CD4-positive, alpha-beta T cell treated with Interleukin-17A for 4 hours (primary cell): Measurements from ENCODE around the gene PPP2R1A.
A peak's percentile ranks its signal among the peaks of the same experiment; 100 is the strongest.
"Not testable (repeated sequence)": the region's sequence is repeated elsewhere in the genome, so short reads cannot be mapped to it uniquely, and the experiment has no call there.

Experiments used
- DNase-seq: peaks from one replicate; pipeline ENCODE4 v3.0.0-alpha.2; 2020; ENCODE audit warnings: mixed read lengths

PPP2R1A gene

DNA sequence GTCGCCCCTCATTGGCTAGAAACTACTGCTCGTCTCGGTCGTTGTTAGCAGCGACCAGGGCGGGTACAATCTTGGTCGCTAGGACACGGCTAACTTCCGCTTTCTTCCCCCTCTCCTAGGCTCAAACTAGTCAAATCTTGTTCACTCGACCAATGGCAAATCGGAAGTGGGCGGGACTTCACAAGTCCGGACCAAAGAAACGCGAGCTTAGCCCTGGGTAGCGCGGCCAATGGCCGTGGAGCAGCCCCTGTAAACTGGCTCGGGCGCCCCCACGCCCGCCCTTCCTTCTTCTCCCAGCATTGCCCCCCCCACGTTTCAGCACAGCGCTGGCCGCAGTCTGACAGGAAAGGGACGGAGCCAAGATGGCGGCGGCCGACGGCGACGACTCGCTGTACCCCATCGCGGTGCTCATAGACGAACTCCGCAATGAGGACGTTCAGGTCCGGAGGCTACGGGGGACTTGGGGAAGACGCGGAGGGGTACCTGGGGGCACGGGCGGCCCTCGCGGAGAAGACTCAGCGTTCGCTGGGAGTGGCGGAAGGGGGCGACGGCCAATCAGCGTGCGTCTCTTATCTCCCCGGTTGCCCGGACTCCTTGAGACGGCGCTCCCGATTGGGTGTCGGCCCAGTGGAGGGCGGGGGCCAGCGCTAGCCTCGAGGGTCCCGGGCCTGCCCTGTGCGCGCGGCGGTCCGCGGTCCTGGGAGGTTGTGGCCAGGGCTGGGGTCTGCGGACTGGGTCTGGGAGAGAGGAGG is at the start of gene PPP2R1A:
Gene PPP2R1A, plus strand, starts transcription at position 318 of the 752 bp plus-strand sequence. Its CDS starts 45 bp downstream, at position 363.
- peak; percentile 99 for DNase-seq

DNA sequence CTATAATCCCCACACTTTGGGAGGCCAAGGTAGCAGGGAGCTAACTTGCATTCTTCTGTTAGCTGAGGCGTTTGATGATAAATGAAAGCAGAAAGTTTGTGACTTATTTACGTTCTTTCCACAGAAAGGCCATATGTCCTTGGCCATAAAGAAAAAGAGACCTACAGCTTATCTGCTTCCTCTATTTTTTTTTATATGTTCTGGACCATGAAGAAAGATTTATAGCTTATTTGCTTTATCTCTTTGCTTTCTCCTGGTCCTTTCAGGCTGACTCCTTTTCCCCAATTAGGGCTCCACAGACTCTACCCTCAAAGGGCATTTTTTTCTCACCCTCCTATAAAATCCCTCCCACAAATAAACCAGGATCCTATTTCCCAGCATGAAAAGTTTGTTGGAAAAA is 48.6 kb upstream of the PPP2R1A start:
- DNase-seq: no peak

DNA sequence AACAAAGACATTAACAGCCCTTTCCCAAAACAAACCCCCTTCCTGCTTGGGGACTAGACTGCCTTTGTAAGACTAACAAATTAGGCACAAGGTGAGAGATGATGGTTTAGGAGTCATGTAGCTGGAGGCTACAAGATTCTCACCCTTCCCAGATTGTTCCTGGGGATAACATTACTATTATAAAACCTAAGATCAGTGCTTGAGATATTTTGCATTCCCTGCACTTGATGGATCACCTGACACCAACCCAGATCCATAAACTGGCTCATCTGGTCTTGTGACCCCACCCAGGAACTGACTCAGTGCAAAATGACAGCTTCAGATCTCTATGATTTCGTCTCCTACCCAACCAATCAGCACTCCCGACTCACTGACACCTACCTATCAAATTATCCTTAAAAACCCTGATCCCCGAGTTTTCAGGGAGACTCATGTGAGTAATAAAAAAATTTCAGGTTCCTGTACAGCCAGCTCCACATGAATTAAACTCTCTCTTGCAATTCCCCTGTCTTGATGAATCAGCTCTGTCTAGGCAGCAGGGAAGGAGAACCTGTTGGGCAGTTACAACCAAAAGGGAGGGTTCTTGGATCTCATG is 47.8 kb upstream of the PPP2R1A start:
- no peak for DNase-seq

DNA sequence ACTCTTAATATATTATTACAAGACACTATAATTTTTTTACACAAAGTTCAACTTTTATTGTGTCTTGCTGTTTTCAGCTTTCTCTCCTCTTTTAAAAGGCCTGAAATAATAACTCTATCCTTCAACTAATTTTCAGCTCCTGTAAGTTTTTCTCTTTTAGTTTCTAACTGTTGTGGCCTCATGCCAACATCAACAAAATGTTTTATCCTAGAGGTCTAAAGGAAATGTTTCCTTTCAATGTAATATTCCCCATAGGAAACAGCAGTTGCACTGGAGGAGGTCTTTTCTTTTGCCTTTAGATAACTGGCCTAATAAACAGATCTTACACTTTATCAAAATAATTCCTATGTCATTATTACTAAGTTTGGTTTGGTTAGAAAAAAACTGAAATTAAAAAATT is 41.6 kb upstream of the PPP2R1A start:
- DNase-seq: no peak

DNA sequence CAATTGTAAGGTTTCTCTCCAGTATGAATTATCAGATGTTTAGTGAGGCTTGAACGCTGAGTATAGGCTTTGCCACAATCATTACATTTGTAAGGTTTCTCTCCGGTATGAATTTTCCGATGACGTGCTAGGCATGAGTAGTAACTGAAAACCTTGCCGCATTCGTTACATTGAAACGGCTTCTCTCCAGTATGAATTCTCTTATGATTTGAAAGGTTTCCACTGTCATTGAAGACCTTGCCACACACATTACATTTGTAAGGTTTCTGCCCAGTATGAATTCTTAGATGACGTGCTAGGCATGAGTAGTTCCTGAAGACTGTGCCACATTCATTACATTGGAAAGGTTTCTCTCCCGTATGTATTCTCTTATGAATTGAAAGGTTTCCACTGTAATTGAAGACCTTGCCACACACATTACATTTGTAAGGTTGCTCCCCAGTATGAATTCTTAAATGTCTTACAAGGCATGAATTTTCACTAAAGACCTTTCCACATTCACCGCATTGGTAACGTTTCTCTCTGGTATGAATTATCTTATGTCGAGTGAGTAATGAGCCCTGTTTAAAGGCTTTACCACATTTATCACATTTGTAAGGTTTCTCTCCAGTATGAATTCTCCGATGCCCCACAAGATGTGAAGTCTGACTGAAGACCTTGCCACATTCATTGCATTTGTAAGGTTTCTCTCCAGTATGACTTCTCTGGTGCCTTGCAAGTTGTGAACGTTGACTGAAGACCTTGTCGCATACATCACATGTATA is 34.1 kb upstream of the PPP2R1A start:
- DNase-seq: no peak

DNA sequence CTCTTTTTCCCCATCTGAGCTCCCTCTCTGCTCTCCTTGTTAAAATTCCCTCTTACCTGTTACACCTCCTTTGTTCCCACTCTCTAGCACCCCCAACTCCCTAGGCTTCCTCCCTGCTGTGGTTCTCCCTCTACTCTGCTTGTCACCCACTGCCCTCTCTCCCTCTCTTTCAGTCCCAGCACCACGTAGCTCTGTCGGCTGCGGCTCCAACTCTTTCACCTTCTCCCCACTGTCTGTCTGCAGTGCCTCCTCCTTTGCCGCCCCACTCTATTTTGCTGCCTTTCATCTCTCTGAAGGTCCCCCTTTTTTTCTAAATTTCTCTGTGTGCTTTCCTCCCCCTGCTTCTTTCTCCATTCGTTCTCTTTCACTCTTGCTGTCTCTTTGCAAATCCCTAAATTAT is 19.5 kb upstream of the PPP2R1A start:
- DNase-seq: no peak

DNA sequence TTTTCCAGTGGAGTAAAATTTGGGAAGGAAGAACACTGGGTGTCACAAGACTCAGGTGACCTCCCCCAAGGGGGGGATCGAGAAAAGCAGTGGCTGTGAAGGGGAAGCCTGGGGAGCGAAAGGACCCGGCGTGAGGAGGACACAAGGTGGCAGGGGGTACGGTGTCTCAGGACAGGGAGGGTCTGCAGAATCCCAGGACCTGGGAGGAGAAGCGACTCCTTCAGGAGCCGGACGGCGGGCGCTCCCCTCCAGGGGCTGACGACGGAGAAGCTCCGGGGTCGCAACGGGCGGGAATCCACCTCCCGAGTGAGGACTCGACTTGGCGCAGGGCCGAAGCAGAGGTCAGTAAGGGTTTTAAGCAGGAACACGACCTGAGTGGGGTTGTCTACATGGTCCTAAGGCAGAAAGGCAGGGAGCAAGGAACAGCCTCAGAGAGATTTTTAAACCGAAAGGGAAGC is 19.0 kb upstream of the PPP2R1A start:
- DNase-seq: peak; percentile 9

DNA sequence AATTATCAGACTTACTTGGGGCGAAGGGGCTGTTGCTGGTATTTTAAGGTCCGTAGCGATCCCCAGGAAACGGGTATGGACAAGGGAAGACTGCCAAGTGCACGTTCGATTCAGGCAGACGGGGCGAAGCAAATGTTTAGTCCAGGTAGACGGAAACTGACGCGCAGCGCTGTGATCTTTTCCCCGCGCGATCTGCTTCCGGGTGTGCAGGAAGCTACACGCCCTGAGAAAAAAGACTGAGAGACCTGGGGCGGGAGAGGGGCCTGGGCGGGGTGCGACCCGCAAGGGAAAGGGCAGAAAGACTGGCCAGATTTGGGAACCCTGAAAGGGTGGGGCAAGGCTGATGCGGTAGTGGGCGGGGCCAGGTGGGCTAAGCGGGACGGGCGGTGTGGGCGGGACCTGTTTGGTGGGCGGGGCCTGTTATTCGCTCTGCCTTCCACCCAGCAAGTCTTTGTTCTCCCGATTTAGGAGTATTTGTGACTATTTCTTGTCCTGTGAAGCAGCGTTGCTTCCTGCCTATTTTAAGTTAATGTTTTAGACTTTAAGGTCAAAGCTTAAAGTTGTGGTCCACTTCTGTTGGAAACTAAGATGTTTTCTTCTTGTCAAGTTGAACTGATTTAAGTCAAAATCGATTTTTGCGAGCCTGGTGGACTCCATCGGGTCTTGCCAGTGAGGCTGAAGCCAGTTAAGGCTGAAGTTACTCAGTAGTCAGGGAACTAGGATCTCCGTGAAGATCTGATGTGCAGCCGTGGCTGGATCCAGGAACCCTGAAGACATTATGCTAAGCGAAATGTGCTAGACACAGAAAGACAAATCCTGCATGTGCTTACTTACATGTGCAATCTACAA is 18.3 kb upstream of the PPP2R1A start, which contains the start of gene ZNF836:
Gene ZNF836, minus strand, starts transcription at position 301 of the 849 bp plus-strand sequence. CDS start 3,549 bp downstream, outside the sequence.
- peak; percentile 98 for DNase-seq

DNA sequence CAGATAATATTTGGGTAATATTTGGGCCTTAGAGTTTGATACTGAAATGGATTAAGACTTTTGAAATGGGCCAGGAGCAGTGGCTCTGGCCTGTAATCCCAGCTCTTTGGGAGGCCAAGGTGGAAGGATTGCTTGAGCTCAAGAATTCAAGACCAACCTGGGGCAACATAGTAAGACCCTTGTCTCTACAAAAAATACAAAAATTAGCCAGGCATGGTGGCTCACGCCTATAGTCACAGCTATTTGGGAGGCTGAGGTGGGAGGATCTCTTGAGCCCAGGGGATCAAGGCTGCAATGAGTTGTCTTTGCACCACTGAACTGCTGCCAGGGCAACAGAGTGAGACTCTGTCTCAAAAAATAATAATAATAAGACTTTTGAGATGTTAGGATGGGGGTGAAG is 17.5 kb upstream of the PPP2R1A start:
- DNase-seq: no peak

DNA sequence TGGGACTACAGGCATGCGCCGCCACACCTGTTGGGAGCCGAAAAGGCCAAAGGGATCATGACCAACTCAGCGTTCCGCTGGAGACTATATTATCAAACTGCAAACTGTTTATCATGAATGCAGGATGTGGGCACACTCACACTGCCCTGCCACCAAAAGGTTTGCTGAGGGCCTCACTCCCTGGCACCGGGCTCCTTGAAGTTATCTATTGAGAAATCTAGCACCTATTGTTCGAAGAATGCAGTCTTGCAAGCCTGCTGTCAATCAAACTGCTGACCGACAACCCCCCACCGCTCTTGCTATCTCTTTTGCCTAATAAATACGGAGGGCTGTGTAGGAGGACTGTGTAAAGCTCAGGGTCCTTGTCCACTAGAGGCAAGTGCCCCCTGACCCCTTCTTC is 13.3 kb upstream of the PPP2R1A start:
- no peak for DNase-seq

DNA sequence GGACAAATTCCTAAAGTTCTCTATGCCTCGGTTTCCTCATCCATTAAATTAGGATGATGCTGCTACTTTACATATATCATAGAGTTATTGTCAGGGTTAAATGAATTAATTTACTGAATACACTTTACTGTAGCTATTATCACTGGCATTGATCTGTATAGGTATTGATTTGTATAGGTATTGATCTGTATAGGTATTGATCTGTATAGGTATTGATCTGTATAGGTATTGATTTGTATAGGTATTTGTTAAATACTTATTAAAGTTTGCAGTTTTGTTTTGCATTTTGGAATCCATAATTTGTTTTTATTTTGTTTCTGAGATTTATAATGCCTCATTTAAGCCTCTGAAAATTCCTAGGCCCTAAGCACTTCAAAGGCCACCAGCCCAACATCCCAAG is 2.4 kb upstream of the PPP2R1A start:
- no peak for DNase-seq

DNA sequence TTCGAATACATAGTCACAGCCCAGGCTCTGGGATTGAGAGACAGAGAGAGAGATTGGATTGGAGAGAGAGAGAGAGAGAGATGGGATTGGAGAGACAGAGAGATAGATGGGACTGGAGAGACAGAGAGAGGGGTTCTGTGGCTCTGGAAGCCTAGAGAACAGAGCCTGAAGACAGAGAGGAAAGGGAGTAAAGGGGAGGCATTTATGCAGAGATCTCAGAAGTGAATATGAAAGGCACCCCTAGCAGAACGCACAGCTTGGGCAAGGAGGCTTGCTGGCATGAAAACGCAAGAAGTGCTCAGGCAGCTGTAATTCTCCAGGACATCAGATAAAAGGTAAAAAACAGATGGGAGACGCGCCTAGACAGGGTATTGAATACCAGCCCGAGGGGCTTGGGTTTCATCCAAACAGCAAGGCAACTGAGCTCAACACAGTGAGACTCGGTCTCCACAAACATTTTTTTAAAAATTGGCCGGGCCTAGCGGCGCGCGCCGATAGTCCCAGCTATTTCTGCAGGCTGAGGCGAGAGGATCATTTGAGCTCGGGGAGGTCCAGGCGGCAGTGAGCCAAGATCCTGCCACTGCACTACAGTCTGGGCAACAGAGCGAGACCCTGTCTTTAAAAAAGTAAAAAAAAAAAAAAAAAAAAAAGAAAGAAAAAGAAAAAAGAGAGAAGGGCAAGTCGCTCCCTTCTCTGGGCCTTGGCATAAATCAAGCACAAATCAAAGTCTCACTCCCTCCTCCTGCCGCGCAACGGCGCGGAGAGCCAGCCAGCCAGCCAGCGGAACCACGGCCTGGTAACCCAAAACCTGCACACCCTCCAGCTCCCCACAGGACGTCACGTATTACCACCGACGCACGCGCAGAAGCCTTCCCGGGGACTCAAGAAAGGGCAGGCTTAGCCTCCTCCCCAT is 774 bp upstream of the PPP2R1A start:
- DNase-seq: no peak

DNA sequence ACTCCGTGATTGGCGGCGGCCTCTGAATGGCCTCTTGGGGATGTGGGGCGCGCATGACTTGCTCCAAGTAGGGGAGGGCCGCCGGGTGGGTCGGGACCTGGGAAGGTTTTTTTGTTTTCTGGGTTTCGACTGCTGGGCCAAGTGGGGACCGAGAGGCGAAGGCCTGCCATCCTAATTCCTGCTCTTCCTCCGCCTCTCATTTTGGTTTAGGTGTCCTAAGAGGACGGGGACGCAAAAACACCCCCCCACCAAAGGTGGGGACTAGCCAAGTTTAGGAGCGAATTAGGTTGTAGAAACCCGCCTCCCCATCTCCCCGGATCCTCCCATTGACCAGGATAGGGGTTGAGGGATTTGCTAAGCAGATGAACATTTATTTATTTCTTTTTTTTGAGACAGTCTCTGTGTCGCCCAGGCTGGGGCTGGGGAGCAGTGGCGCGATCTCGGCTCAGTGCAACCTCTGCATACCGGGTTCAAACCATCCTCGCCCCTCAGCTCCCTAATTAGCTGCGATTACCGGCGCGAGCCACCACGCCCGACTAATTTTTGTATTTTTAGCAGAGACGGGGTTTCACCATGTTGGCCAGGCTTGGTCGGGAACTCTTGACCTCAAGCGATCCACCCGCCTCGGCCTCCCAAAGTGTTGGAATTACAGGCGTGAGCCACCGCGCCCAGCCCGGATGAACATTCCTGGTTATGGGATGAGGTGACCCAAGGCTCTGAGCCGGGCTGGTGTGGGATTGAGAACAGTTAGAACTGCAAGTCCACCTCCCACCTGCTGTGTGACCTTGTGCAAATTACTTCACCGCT is 838 bp downstream of the PPP2R1A start:
- no peak for DNase-seq

DNA sequence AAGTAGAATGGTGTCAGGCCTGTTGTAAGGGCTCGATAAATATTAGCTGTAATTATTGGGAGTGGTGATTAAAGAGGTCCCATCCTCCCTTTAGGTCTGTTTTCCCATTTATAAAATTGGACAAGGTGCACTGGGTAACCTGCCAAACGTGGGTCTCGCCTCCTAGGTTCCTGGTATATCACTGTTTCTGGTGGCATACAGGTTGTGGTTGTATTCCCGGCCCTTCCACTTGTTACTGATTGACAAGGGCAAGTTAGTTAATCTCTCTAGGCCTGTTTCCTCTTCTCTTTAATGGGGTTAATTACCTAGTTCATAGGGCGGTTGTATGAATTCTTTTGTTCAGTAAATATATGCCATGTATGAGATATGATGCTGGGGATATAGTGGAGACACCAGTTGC is 1.5 kb downstream of the PPP2R1A start:
- DNase-seq: no peak

DNA sequence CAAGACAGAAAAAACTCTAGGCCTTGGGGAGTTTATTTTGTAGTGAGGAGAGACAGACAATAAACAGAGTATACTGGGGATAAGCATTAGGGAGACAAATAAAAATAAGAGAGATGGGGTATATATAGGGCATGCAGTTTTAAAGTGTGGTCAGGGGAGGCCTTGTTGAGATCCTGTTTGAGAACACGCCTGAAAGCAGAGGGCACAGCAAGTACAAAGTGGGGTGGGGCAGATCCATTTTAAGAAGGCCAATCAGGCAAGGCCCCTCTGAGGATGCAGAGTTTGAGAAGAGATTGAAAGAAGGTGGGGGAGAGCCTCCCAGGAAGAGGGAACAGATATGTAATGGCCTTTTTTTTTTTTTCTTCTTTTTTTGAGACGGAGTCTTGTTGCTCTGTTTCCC is 2.1 kb downstream of the PPP2R1A start:
- DNase-seq: no peak

DNA sequence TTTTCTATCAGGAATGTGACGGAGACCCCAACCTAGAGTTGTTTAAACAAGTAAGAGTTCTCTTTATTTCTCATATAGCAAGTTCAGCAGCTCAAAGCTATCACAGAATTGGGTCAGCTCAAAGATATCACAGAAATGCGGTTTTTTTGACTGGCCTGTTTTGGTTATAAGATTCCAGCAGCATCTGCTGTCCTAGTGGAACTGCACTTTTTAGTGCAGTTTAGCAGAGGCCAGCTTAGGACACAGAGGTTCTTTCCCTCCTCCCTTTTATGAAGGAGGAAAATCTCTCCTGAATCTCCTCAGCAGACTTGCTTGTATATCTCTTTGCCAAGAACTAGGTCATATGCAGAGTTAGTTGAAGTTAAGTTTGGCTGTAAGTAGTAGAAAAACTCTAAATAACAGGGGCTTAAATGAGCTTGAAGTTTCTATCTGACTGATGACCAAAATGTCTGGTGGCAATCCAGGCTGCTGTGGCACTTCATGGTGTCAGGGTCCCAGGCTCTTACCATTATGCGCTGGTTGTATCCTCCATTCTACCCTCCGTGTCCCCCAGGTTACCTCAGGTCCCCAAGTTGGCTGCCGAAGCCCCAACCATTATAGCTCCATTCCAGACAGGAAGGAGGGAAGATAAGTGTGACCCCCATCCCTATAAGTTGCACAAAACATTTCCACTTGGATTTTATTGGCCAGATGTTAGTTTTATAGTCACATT is 6.6 kb downstream of the PPP2R1A start:
- no peak for DNase-seq

DNA sequence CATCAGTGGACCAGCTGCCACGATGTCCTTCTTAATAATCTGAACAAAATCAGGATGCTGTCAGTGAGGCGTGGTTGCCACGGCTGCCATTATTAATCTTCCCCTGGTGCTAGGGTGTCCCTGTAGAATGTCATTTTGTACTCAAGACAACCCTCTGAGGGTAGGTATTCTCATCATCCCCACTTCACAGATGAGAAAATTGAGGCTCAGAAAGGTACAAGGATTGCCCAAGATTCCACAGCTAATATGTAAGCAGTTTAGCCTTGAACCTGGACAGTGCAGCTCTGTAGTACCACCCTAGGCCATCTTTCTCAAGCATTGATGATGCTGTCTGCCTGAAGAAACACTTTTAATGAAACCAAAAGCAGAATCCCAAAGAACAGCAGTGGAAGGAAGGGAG is 8.1 kb downstream of the PPP2R1A start:
- DNase-seq: no peak

DNA sequence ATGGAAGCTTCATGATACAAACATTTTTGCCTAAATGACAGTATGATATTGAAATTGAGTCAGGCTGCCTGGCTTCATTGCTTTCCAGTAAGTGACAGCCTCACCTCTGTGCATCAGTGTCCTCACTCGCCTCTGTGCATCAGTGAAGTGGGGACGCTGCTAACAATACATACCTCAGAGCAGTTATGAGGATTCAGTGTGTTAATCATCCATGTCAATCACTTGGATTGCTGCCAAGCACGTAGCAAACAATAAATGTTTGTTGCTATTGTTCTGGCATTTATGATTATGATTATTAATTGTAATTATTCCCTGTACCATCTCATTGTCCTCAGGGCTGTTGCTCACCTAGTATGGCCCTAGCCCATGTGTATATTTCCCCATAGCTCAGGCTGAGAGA is 8.8 kb downstream of the PPP2R1A start:
- DNase-seq: no peak

DNA sequence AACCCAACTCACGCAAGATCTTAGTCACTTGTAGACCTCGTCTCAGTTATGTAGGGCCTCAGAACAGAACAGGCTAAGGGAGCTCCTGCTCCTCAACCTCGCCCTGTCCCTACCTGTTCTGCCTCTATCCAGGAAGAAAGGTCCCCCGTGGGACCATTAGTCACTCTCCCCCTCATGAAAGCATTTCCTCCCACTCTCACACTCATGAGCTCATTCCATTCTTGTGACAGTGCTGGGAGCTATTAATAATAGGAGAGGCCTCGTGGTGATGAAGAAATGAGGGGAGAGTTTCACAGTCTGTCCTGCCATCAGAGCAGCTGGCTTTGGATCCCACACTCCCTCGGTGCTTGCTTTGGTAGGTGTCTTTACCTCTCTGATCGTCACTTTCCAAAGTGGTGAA is 10.2 kb downstream of the PPP2R1A start:
- no peak for DNase-seq

DNA sequence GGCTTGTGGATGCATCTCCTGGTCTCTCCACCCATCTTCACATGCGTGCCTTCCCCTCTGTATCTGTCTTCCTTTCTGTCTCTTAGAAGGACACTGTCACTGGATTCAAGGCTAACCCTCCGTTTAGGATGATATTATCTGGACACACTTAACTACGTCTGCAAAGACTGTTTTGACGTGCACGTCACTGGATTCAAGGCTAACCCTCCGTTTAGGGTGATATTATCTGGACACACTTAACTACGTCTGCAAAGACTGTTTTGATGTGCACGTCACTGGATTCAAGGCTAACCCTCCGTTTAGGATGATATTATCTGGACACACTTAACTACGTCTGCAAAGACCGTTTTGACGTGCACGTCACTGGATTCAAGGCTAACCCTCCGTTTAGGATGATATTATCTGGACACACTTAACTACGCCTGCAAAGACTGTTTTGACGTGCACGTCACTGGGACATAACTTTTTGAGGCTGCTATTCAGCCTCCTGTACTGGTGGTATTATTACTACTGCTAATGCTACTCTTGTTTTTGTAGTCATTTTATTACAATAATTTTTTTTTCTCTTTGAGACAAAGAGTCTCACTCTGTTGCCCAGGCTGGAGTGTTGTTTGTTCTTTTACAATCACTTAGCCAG is 11.0 kb downstream of the PPP2R1A start:
- not testable (repeated sequence) for DNase-seq
